Measurements from ENCODE around the gene RNU2-63P.
A peak's percentile ranks its signal among the peaks of the same experiment; 100 is the strongest.
"Not testable (repeated sequence)": the region's sequence is repeated elsewhere in the genome, so short reads cannot be mapped to it uniquely, and the experiment has no call there.

The RNU2-63P gene

GRCh38 chr2:88027697-88028389 is 11.5 kb upstream of the RNU2-63P start:
- no peak for DNase-seq

GRCh38 chr2:88024509-88024908 is 8.2 kb upstream of the RNU2-63P start:
- no peak for DNase-seq

GRCh38 chr2:88022669-88022921 is 6.2 kb upstream of the RNU2-63P start:
- DNase-seq: no peak

GRCh38 chr2:88019985-88020384 is 3.6 kb upstream of the RNU2-63P start:
- DNase-seq: no peak

DNA sequence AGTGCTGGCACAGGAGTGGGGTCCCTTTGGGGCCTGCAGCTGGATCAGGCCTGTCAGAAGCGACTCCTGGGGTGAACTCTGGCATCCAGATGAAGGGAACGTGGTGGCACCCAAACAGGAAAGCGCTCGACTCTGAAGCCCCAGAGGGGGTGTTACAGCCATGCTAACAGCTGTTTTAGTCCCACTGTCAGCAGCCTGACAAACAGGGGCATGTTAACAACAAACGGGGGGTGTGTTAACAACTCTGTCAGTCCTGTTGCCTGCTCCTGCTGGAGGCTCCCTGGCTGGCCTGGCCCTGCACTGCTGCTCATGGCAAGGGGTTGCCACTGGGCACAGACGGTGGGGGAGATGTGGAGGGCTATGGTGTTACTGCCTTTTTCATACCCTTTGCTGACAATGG is 2.6 kb upstream of the RNU2-63P start:
- DNase-seq: no peak

- not testable (repeated sequence) for DNase-seq
These were observed 1.9 kb upstream of the RNU2-63P start for GRCh38 chr2:88018077-88018805.

- not testable (repeated sequence) for DNase-seq
These were observed 1.4 kb upstream of the RNU2-63P start for GRCh38 chr2:88017780-88018038.

GRCh38 chr2:88016960-88017779 is 823 bp upstream of the RNU2-63P start:
- peak; percentile 7 for DNase-seq

DNA sequence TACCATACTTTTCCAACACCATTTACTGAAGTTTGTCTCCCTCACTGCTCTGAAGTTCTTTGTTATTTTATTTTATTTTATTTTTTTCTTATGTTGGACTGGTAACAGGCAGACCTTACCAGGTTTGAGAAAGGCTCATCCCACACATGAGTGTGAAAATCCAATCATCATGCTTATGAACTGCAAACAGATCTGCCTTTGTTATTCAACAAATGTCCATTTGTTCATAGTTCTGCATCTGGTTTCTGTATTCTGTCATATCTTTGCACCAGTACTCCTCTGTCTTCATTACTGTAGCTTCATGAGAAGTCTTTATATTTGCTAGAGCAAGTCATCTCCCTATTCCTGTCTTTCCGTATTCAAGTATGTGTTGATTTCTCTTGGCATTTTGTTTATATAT is 5.3 kb downstream of the RNU2-63P start:
- DNase-seq: no peak

GRCh38 chr2:88010136-88010535 is 6.2 kb downstream of the RNU2-63P start:
- no peak for DNase-seq

DNA sequence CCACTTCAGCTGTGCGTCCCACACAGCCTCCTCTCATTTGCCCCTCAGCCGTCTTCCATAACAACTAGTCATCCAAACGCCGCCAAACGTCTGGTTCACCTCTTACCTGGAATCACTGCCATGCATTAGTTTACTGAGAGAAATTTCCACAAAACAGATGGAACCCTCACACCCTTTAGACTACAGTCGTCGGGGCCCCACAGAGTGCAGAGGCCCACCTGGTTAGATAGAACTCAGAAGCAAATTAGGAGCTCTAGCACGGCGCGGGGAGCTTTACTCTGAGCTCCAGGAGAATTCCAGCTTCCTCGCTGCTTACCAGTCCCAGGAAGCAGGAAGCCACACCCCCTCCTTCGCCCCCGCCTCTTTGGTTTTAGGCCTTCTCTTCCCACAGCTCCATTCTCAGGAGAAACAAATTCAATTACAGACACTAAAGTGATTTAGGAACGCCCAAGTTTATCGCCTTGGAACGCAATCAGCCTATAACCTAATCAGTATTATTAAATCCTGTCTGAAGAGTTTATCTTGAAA is 9.4 kb downstream of the RNU2-63P start:
- DNase-seq: no peak

GRCh38 chr2:88005776-88006175 is 10.6 kb downstream of the RNU2-63P start:
- no peak for DNase-seq

DNA sequence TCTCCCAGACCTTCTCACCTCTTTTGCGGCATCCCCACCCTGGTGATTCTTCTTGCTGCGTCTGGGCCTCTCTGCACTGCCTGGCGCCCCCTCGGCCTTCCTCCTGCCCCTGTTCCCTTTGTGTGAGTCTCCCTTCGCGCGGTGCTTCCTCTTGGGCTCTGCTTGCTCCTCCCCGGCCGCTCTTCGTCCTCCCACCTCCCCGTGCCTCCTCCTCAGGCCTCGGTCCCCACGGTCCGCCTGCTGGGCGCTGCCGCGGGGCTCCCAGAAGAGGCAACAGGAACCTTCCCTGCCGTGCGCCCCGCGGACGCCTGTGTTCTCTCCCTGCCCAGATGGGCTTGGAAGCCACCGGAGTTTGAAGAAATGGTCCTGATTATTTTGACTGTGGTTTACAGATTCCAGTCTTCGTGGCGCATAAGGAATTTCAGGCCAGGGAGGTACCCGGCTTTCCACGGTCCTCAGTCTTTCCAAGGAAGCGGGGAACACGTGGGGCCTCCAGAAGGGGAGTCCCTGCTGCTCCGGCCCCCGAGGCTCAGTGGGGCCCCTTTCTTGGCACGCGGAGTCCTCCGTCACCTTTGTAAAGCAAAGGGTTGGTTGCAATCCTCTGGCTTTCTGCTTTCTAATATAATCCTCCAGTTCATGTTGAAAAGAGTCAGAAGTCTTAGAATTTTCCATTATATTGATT is 13.1 kb downstream of the RNU2-63P start:
- DNase-seq: no peak

GRCh38 chr2:88002359-88002707 is 14.0 kb downstream of the RNU2-63P start:
- DNase-seq: no peak

GRCh38 chr2:88000474-88000873 is 15.9 kb downstream of the RNU2-63P start:
- DNase-seq: not testable (repeated sequence)

- DNase-seq: no peak
These were observed 19.8 kb downstream of the RNU2-63P start for GRCh38 chr2:87996570-87996969.

DNA sequence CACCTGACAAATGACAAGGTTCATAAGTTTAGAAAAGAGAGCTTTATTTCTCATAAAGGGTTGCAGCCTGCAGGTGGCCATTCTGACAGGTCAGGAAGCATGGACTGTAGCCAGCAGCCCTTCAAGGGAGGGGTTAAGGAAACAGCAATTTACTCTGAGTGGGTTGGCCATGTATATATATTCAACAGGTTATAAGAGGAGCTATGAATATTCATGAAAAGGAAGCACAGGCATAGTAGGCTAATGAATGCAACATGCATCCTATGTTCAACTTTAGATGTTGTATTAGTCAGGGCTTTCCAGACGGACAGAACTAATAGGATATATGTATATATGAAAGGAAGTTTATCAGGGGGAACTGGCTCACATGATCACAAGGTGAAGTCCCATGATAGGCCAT is 20.6 kb downstream of the RNU2-63P start:
- no peak for DNase-seq

GRCh38 chr2:87994304-87994850 is 22.0 kb downstream of the RNU2-63P start:
- not testable (repeated sequence) for DNase-seq

- DNase-seq: not testable (repeated sequence)
These were observed 23.8 kb downstream of the RNU2-63P start for GRCh38 chr2:87992569-87992968.

DNA sequence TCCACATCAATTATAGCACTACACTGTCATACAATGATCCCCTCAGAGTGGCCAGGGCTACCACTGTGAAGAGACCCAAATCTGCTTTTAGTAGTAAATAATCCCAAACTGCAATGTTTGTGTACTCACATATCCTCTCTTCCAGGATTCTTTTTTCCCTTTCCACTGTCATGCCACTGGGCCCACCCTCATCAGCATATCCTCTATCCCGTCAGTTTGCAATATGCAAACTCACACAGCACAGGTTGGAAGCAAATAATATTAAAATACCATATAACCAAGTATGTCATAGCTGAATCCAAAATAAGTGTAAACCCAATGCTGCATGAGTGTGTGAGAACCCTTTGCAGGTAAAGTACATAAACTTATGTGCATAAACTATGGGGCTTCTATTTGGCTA is 28.9 kb downstream of the RNU2-63P start:
- not testable (repeated sequence) for DNase-seq

DNA sequence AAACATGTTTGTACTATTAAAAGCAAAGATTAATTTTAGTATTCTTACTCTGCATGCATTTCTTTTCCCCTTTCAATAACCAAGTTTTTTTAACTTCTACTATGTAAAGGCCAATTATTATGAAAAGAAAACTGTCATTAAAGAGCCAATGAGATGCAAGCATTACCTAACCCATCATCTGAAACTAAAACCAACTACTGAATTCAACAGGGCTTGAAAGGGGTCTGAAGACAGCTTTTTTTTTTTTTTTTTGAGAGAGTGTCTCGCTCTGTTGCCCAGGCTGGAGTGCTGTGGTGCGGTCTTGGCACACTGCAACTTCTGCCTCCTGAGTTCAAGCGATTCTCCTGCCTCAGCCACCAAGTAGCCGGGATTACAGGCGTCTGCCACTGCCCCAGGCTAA is 30.4 kb downstream of the RNU2-63P start:
- DNase-seq: not testable (repeated sequence)

DNA sequence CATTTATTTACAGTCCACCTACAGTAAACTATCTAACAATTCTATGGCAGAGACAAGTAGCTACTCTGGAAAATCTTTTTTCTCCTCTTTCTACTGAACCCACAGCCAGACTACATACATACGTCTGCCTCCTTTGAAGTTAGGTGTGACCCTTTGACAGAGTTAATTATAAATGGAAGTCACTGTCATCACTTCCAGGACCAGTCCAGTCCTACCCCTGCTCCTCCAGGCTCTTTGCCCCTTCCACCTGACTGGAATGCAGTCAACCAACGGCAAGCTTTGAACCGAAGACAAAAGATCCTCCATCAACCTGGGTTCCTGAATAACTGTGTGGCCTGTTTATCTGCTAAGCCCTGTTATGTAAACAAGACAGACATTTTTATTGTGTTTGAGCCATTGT is 35.2 kb downstream of the RNU2-63P start:
- DNase-seq: not testable (repeated sequence)

- DNase-seq: not testable (repeated sequence)
These were observed 44.0 kb downstream of the RNU2-63P start for GRCh38 chr2:87972385-87972784.
